ENCODE measurements around the gene FLYWCH2. TPM values are rescaled to one million over a fixed set of nuclear protein-coding genes. Genes with fewer than 3 reads are reported as not detected.
"Not testable (repeated sequence)": the region's sequence is repeated elsewhere in the genome, so short reads cannot be mapped to it uniquely, and the experiment has no call there.

Gene FLYWCH2
- total RNA-seq, 1 donor from 2014 or later = 45.9 TPM

GRCh38 chr16:2930236-2930635, 47.2 kb downstream of the FLYWCH2 start:
- H3K9me3 Mint-ChIP-seq = no peaks in the 10 kb centered on the region
- no peaks in the 10 kb centered on the region for H3K36me3 Mint-ChIP-seq
- TF ChIP-seq, protein P1, sequence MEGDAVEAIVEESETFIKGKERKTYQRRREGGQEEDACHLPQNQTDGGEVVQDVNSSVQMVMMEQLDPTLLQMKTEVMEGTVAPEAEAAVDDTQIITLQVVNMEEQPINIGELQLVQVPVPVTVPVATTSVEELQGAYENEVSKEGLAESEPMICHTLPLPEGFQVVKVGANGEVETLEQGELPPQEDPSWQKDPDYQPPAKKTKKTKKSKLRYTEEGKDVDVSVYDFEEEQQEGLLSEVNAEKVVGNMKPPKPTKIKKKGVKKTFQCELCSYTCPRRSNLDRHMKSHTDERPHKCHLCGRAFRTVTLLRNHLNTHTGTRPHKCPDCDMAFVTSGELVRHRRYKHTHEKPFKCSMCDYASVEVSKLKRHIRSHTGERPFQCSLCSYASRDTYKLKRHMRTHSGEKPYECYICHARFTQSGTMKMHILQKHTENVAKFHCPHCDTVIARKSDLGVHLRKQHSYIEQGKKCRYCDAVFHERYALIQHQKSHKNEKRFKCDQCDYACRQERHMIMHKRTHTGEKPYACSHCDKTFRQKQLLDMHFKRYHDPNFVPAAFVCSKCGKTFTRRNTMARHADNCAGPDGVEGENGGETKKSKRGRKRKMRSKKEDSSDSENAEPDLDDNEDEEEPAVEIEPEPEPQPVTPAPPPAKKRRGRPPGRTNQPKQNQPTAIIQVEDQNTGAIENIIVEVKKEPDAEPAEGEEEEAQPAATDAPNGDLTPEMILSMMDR (conservative IDR thresholded peaks at IDR 0.05) = no peak
- no peak for DNase-seq (ENCODE audit: extremely low spot score, unreplicated experiment)
- peaks cover 14% of the 10 kb centered on the region for H3K4me1 Mint-ChIP-seq (ENCODE audit: unreplicated experiment)
- H3K27me3 Mint-ChIP-seq = no peaks in the 10 kb centered on the region
- H3K27ac Mint-ChIP-seq = no peak overlapping the region
- no peak overlapping the region for H3K4me3 Mint-ChIP-seq

DNA sequence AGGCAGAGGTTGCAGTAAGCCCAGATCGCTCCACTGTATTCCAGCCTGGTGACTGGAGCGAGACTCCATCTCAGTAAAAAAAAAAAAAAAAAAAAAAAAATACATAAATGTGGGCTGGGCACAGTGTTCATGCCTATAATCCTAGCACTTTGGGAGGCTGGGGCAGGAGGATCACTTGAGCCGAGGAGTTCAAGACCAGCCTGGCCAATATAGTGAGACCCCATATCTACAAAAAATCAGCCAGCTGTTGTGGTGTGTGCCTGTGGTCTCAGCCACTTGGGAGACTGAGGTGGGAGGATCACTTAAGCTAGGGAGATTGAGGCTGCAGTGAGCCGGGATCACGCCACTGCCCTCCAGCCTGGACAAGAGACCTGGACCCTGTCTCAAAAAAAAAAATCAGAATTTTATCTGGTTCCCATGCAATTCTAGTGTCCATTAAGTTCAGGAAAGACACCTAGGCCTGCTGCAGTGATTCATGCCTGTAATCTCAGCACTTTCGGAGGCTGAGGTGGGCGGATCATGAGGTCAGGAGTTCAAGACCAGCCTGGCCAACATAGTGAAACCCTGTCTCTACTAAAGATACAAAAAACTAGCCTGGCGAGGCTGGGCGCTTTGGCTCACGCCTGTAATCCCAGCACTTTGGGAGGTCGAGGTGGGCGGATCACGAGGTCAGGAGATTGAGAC, 48.4 kb downstream of the FLYWCH2 start:
- H3K27me3 Mint-ChIP-seq; H3K4me3 Mint-ChIP-seq; DNase-seq (ENCODE audit: extremely low spot score, unreplicated experiment); H3K36me3 Mint-ChIP-seq; H3K4me1 Mint-ChIP-seq (ENCODE audit: unreplicated experiment); H3K9me3 Mint-ChIP-seq; H3K27ac Mint-ChIP-seq: not testable (repeated sequence)

GRCh38 chr16:2933136-2933535, 50.1 kb downstream of the FLYWCH2 start:
- Mint-ChIP-seq H3K4me1 (ENCODE audit: unreplicated experiment) (no peaks in the 10 kb centered on the region), H3K27me3 (no peaks in the 10 kb centered on the region), H3K9me3 (no peaks in the 10 kb centered on the region), H3K36me3 (no peaks in the 10 kb centered on the region), H3K27ac (no peak overlapping the region), H3K4me3 (no peak overlapping the region)
- DNase-seq (ENCODE audit: extremely low spot score, unreplicated experiment) = no peak
- TF ChIP-seq, protein P1 (conservative IDR thresholded peaks at IDR 0.05) = no peak

DNA sequence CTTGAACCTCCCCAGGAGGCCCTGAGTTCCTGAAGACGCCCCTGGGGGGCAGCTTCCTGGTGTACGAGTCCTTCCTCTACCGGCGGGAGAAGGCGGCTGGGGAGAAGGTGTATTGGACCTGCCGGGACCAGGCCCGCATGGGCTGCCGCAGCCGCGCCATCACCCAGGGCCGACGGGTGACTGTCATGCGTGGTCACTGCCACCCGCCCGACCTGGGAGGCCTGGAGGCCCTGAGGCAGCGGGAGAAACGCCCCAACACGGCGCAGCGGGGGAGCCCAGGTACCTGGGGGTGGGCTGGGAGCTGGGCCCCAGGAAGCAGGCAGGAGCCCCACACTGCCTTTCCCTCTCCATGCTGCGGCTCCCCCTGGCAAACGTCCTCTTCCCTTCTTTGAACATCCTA, 50.7 kb downstream of the FLYWCH2 start:
- TF ChIP-seq, protein P1 (conservative IDR thresholded peaks at IDR 0.05) = no peak
- no peaks in the 10 kb centered on the region for H3K36me3 Mint-ChIP-seq
- no peaks in the 10 kb centered on the region for H3K27me3 Mint-ChIP-seq
- no peaks in the 10 kb centered on the region for H3K9me3 Mint-ChIP-seq
- no peak overlapping the region for H3K27ac Mint-ChIP-seq
- H3K4me3 Mint-ChIP-seq = no peak overlapping the region
- DNase-seq (ENCODE audit: extremely low spot score, unreplicated experiment) = no peak
- H3K4me1 Mint-ChIP-seq (ENCODE audit: unreplicated experiment) = no peaks in the 10 kb centered on the region

DNA sequence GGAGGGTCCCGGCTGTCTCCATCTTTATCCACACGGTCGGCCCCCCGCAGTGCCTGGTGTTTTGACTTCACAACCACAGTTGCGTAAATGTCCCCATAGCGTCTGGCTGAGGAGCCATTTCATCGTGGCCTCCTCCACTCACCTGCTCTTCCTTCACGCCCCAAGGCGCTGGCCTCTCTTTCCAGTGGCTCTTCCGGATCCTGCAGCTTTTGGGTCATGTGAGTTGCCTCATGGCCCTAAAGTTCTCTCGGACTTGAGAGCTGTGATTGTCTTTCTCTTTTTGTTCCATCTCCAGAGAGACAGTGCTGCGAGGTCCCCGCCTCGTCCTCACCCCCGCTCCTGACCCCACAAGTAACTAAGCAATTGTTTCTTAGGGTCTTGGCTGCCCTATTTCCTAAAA, 51.4 kb downstream of the FLYWCH2 start:
- H3K36me3 Mint-ChIP-seq = no peaks in the 10 kb centered on the region
- no peak overlapping the region for H3K27ac Mint-ChIP-seq
- H3K27me3 Mint-ChIP-seq = no peaks in the 10 kb centered on the region
- no peaks in the 10 kb centered on the region for H3K9me3 Mint-ChIP-seq
- DNase-seq (ENCODE audit: extremely low spot score, unreplicated experiment) = no peak
- TF ChIP-seq, protein P1 (conservative IDR thresholded peaks at IDR 0.05) = no peak
- no peak overlapping the region for H3K4me3 Mint-ChIP-seq
- no peaks in the 10 kb centered on the region for H3K4me1 Mint-ChIP-seq (ENCODE audit: unreplicated experiment)

DNA sequence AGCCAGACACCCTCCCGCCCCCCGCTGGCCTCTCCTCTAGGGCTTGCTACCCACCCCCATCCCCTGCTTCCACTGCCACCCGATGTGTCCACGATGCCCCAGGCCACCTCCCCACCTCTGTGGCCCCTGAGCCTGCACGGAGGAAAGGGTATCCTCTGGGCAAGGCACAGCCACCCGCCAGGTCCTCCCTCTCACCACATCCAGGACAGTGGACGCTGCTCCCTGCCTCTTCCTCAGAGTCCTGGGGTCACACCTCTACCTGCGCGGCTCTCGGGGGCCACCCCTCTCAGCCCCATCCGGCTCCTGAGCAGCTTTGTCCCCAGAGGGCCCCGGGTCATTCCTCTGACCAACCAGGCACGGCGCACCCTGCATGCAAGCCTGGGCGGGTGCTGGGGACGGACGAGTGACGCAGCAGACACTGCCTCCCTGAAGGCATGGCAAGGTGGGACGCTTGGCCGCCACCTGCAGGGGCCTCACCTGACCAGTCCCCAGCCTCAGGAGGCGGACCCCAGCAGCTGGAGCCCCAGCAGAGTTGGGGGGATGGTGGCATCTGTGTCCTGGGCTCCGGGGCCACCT, 53.5 kb downstream of the FLYWCH2 start:
- Mint-ChIP-seq H3K27ac (no peak overlapping the region), H3K27me3 (no peaks in the 10 kb centered on the region)
- TF ChIP-seq, protein P1 (conservative IDR thresholded peaks at IDR 0.05) = no peak

More for the DNA sequence above, 53.5 kb downstream of the FLYWCH2 start:
- peaks cover 4% of the 10 kb centered on the region for H3K36me3 Mint-ChIP-seq
- H3K4me1 Mint-ChIP-seq (ENCODE audit: unreplicated experiment) = peaks cover 3% of the 10 kb centered on the region
- H3K9me3 Mint-ChIP-seq = no peaks in the 10 kb centered on the region
- H3K4me3 Mint-ChIP-seq = no peak overlapping the region
- no peak for DNase-seq (ENCODE audit: extremely low spot score, unreplicated experiment)
